Stimulated activated CD8-positive, alpha-beta memory T cell treated with anti-CD3 and anti-CD28 coated beads, Interleukin-2, amount 100 ng/mL, for 1 hour (primary cell): Measurements from ENCODE around the gene CACNA1D.
"Not testable (repeated sequence)": the region's sequence is repeated elsewhere in the genome, so short reads cannot be mapped to it uniquely, and the experiment has no call there.

Source experiments
- DNase-seq, 2 donors: peaks; one replicate each; pipeline ENCODE4 v3.0.0-alpha.2; 2020; ENCODE audit warnings: low read depth in 2 of 2

CACNA1D gene

GRCh38 chr3:53657651-53658050, 163.2 kb downstream of the CACNA1D start:
- DNase-seq = no peak

DNA sequence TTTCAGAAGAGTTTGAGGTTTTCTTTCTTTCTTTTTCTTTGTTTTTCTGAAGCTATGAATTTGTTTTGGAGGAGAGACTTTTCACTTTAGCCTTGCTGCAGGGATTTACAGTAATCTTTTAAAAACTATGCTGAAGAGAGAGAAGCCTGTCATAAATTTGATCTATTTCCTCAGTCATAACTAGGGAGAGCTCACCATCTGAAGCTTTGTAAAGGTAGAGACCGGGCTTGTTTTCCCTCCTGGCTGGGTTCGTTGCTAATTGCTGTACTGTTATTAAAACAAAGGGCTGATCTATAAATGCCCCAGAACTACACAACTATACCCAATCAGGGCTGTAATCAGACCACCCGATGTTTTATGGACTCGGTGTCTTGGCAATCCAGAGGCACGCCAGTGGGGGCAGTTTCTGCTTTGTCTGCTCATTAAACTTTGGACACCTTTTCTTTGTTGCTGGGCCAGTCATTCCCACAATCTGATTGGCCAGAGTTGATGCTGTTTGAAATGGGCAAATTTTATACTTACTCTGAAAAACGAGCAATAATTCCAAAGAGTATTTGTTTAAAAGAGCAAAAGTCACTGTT, 164.3 kb downstream of the CACNA1D start:
- no peak for DNase-seq

GRCh38 chr3:53659996-53660395, 165.6 kb downstream of the CACNA1D start:
- DNase-seq = no peak

DNA sequence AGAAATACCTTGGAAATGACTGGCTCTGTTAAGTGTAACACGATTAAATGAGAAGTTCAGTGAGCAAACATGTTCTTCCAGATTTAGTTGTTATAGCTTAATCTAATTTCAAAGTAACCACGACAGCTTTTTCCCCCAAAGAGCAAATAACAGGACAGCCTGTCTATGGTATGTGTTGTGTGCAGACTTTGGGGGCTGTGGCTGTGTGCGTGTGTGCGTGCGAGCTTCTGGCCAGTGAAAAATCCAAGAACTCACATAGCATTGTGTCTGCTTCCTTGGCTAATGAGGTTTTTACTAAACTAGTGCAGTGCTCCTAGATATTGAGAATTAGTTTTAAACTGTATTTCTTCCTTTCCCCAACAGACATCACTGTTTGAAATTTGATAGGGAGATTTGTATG, 167.1 kb downstream of the CACNA1D start:
- no peak for DNase-seq

DNA sequence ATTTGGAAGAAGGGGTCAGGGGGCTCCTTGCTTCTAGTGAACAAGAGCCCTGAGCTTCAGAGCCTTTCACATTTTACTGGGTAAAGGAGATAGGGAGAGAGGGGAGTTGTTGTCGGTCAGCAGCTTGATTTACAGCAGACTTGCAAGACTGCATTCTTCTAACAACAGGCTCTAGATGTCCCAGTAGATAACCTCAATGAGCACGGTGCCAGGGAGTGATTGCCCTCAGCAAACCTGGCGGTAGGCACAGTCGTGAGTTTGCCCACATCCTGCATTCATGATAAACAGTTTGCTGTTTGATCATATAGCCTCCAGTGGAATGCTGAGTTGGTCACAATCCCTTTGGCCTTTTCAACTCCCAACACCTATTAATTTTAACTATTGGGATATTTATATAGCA, 170.4 kb downstream of the CACNA1D start:
- not testable (repeated sequence) for DNase-seq

DNA sequence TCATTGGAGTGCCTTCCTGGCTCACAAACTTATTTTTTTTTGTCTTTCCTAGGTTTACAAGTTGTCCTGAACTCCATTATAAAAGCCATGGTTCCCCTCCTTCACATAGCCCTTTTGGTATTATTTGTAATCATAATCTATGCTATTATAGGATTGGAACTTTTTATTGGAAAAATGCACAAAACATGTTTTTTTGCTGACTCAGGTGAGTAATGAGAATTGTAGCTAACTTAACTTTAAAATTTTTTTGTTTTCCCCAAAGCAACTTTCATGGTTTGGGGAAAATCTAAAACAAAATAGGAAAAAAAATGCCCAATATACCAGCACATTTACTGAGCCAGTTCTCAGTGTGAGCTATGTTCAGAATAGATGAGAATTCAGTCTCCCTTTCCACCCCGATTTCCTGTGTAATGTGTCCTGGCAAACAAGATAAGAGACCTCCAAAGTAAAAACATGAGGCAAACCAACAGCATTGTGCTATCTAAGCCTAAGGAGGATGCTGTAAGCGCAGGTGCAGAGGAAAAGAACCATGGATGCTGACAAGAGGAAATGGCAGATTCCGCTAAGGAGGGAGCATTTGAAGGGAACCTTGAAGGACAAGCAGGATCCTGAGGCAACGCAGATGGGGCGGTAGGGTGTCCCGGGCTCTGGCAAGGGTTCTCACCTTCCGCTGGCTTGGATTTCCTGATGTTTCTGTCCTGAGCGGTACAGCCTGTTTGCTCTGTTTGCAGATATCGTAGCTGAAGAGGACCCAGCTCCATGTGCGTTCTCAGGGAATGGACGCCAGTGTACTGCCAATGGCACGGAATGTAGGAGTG, 171.4 kb downstream of the CACNA1D start:
- no peak for DNase-seq

DNA sequence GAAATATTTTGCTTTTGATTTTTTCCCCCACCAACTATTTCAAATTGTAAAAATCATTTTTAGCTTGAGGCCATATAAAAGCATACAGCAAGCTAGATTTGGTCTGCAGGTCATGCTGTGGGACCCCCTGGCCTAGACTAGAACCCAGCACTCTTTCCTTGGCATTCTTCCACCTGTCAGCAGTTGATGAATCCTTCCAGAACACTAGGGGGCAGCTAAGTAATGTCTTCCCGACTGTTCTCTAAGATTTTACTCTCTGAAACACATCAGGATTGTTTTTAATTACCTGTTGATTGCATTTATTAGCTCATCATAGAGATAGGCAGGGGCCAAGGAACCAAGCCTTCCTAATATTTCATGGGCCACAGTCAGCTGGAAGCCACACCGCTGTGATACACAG, 174.5 kb downstream of the CACNA1D start:
- no peak for DNase-seq

DNA sequence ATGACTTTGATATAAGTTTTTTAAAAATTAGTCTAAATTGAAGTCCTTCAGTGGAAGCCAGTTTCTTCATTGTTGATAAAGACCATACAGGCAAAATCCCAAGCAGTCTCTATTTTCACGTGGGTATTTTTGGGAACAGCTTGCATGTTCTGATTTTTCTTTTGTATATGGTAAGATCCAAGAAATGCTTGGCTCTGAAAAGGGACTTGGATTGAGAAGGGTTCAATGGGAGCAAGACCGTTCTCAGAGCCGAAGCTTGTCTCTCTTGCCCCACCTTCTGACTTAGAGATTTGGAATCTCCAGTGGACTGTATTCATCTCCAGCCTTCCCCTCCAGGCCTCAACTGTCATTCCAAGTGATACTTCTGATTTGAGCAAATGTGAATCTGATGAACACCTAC, 176.3 kb downstream of the CACNA1D start:
- no peak for DNase-seq

GRCh38 chr3:53671192-53671960, 177.0 kb downstream of the CACNA1D start:
- DNase-seq = no peak

GRCh38 chr3:53671961-53672299, 177.5 kb downstream of the CACNA1D start:
- no peak for DNase-seq

DNA sequence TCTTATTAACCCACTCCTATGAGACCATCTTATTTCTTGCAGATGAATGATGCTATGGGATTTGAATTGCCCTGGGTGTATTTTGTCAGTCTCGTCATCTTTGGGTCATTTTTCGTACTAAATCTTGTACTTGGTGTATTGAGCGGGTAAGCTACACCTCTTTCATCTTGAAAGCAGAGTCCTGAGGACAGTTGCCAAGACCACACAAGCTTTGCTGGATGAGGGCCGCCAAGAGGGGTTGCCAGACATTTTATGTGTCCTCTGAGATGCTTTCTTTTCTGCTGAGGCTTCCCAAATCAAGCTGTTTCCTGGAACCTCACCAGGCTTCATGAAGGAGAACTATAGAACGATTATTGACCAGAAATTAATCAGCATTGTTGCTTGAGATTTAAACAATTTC, 178.6 kb downstream of the CACNA1D start:
- no peak for DNase-seq

- DNase-seq = no peak
Observed at GRCh38 chr3:53673722-53674350, 179.4 kb downstream of the CACNA1D start.

- DNase-seq = no peak
Observed at GRCh38 chr3:53674582-53674981, 180.2 kb downstream of the CACNA1D start.

DNA sequence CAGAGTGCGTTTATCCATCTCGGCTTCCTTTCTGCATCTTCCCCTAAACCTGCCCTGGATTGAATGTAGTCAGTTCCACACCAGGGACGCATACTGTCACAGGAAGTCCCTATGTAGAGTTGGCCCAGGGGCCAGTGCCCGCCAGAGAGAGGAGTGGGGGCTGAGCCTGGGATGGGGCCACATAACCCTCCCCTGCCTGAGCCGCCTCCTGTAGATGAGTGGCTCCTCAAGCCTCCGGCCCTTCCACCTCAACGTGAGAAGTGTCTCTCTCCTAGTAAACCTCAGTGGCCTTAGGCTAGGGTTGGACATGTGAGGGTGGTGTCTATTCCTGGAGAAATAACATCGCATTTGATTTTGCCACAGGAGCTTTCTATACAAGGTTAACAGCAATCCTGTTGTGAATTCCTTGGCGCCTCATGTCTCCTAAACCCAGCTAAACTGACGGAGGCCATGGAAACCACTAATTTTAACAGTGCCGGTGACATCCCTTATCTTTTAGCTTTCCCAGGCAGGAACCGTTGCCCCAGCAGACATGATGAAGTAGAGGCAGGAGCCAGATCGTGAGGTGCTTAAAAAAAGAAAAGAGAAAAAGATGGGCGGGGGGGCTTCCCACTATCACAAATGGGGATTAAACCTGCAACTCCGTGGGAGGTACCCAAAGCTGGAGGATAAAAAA, 180.7 kb downstream of the CACNA1D start:
- DNase-seq = no peak

DNA sequence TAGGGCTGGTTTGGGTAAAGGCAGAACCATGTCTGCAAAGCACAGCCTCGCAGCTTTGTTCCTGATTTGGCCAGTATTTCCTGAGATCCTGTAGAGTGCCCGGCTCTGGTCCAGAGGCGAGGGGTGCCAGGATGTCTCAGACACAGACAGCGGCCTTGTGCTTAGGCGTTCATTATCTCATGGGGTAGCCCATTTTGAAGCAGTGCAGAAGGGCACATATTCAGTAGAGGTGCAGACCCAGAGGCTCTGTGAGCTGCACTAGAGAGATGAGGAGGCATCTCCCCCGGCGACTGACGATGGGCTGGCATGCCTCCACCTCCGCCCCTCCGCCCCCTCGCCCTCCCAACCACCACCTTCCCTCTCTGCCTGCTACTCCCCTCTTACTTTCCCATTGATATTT, 181.5 kb downstream of the CACNA1D start:
- DNase-seq = no peak

DNA sequence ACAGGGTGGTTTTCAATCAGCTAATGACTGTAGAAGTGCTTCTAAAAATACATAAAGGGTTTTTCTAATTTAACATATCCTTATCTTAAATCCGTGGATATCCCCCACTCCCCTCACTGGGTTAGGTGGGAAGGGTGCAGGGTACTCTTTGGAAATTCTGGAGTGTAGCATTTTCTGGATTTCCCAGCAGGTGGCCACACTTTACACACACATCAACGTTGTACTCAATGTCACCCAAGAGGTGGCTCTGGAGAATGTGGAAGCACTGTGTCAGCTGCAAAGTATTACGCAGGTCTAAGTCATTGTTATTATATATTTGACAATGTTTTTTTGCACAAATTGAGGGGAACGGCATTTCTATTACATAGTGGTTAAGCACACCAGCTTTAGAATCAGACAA, 183.0 kb downstream of the CACNA1D start:
- DNase-seq = no peak

DNA sequence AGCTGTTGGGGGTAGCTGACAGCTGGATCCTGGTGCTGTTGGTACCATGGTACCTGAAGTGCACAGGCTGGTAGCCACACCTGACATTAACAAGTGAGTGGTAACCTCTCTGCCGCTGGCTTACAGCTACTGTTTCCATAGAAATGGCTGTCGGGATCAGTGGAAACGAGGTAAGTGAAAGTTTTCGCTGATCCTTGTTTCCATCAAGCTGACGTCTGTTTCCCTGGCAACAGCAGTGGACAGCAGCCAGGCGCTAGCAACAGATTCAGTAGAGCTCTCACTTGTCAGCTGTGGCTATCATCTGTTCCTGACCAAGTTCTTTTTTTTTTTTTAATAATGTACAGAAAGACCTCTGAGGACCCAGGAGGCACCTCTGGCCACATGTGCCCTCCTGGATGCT, 185.6 kb downstream of the CACNA1D start:
- no peak for DNase-seq

GRCh38 chr3:53682807-53683206, 188.4 kb downstream of the CACNA1D start:
- DNase-seq = no peak

- DNase-seq = no peak
Observed at GRCh38 chr3:53688066-53688465, 193.7 kb downstream of the CACNA1D start.

DNA sequence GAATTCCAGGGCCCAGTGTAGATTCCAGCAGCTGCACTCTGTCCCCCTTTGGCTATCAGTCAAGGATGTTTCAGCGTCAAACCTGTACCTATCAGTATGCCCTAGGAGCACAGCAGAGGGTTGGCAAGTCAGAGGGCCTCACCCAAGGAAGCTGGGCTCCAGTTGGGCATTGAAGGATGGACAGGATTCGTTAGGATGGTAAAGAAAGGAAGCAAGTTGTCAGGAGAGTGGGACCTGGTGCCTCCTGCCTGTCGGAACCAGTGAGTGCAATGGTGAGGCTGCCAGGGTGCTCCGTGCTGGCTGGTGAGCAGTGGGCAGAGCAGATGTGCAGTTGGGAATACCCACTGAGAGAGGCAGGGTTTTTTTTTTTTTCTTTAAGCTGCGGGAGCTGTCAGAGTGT, 194.6 kb downstream of the CACNA1D start:
- DNase-seq = no peak

GRCh38 chr3:53689681-53690080, 195.3 kb downstream of the CACNA1D start:
- no peak for DNase-seq

DNA sequence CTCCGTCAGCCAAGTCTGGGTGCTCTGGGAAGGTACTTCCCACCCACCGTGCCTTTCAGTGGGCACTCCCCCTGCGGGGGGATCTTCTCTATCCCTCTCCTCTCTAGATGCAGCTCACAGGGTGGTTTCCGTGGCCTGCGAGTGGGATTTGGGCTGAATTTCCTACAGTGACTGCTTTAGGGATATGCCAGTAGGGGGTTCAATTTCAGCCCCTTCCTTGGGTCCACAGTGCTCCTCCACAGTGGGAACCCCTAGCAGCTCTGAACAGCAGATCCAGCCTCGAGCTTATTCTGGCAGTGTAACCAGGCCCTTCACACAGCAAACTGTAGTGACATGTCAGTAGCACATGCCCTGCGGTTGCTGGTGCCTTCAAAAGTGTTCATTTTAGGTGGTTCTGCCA, 196.1 kb downstream of the CACNA1D start:
- no peak for DNase-seq
